ENCODE data around the gene FAM131C.

The FAM131C gene

GRCh38 chr1:16047791-16048475, 25.5 kb downstream of the FAM131C start:
- H3K9me3 ChIP-seq (replicated peaks in 1 of 2; ENCODE audit: control insufficient read depth in 2 of 2, insufficient read depth in 1 of 2, low read depth in 1 of 2, low read length in 2 of 2) = no peaks in the 10 kb centered on the region
- H3K27ac ChIP-seq (replicated peaks; ENCODE audit: low read length) = no peak overlapping the region
- peak overlapping the region; percentile 26 for H3K4me2 ChIP-seq (ENCODE audit: insufficient read depth, low read length, poor library complexity, severe bottlenecking)
- peak overlapping the region in 1 of 2 donors; percentile 31 for H3K4me3 ChIP-seq (ENCODE audit: low read length in 2 of 2)
- H3K79me1 ChIP-seq (ENCODE audit: low read depth, low read length) = no peaks in the 10 kb centered on the region
- no peak overlapping the region for H3K9ac ChIP-seq (ENCODE audit: low read depth, low read length, poor library complexity)
- H2BK12ac ChIP-seq (ENCODE audit: low read length) = no peak overlapping the region
- H3K27me3 ChIP-seq (ENCODE audit: control insufficient read depth in 3 of 3, insufficient read depth in 3 of 3, low read depth in 1 of 3, low read length in 3 of 3) = peaks cover 0 to 32% (median 2%) of the 10 kb centered on the region in 3 experiments
- no peak overlapping the region for H2BK120ac ChIP-seq (ENCODE audit: low read depth, low read length)
- H3K14ac ChIP-seq (ENCODE audit: low read length) = no peak overlapping the region
- H2BK15ac ChIP-seq (ENCODE audit: low read length) = peak overlapping the region; percentile 93
- H4K91ac ChIP-seq (ENCODE audit: low read depth, low read length, poor library complexity) = no peak overlapping the region
- H3K23ac ChIP-seq (ENCODE audit: low read depth, low read length, poor library complexity) = peak overlapping the region; percentile 65
- DNase-seq (ENCODE audit: low spot score) = no peak
- peak overlapping the region; percentile 78 for H2BK5ac ChIP-seq (ENCODE audit: low read length)
- H3K4ac ChIP-seq (ENCODE audit: low read length) = no peak overlapping the region
- peak overlapping the region; percentile 72 for H2AK5ac ChIP-seq (ENCODE audit: low read depth, low read length)
- no peaks in the 10 kb centered on the region for H3K36me3 ChIP-seq (replicated peaks in 1 of 2; ENCODE audit: control insufficient read depth in 2 of 2, insufficient read depth in 2 of 2, low read length in 2 of 2)
- no peak overlapping the region for H4K8ac ChIP-seq (ENCODE audit: low read depth, low read length)
- H2AFZ ChIP-seq (ENCODE audit: low read length) = peak overlapping the region; percentile 82
- H3K4me1 ChIP-seq (ENCODE audit: control insufficient read depth in 2 of 2, insufficient read depth in 1 of 2, low read depth in 1 of 2, low read length in 2 of 2) = peaks cover 11 to 14% of the 10 kb centered on the region in 2 donors
- H3K18ac ChIP-seq (ENCODE audit: low read length) = peak overlapping the region; percentile 61
- no CpG with 5 or more reads among the region's 19 CpGs for WGBS, 2 donors (ENCODE audit: extremely low coverage in 2 of 2, insufficient read length in 2 of 2, insufficient replicate concordance in 1 of 2)

DNA sequence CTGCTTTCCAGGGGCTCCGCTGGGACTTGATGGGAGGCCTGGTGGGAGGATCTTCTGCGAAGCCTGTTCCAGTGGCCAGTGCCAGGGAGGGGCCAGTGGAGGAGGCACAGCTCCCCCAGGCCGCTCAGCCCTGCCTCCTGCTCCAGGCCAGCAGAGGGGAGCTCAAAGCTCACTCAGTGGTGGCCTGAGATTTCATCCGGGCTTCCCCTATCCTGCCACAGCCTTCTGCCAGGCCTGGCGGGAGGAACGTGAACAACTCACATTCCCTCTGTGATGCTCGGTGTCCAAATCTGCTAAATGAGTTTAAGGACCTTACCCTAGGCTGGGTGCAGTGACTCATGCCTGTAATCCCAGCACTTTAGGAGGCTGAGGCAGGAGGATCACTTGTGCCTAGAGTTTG, 26.6 kb downstream of the FAM131C start:
- no peak overlapping the region for H3K4ac ChIP-seq (ENCODE audit: low read length)
- H3K4me3 ChIP-seq (ENCODE audit: low read length in 2 of 2) = no peak overlapping the region
- H3K14ac ChIP-seq (ENCODE audit: low read length) = no peak overlapping the region
- WGBS, 2 donors (ENCODE audit: extremely low coverage in 2 of 2, insufficient read length in 2 of 2, insufficient replicate concordance in 1 of 2) = no CpG with 5 or more reads among the region's 7 CpGs
- H3K23ac ChIP-seq (ENCODE audit: low read depth, low read length, poor library complexity) = no peak overlapping the region
- H3K9ac ChIP-seq (ENCODE audit: low read depth, low read length, poor library complexity) = no peak overlapping the region
- no peak overlapping the region for H3K4me2 ChIP-seq (ENCODE audit: insufficient read depth, low read length, poor library complexity, severe bottlenecking)
- H2BK5ac ChIP-seq (ENCODE audit: low read length) = no peak overlapping the region
- H3K27me3 ChIP-seq (ENCODE audit: control insufficient read depth in 3 of 3, insufficient read depth in 3 of 3, low read depth in 1 of 3, low read length in 3 of 3) = peaks cover 0 to 43% (median 2%) of the 10 kb centered on the region in 3 experiments
- no peak overlapping the region for H3K27ac ChIP-seq (replicated peaks; ENCODE audit: low read length)
- peak overlapping the region; percentile 46 for H2BK12ac ChIP-seq (ENCODE audit: low read length)
- peaks cover 11 to 14% of the 10 kb centered on the region in 2 donors for H3K4me1 ChIP-seq (ENCODE audit: control insufficient read depth in 2 of 2, insufficient read depth in 1 of 2, low read depth in 1 of 2, low read length in 2 of 2)
- peak overlapping the region; percentile 19 for H2BK15ac ChIP-seq (ENCODE audit: low read length)
- H4K91ac ChIP-seq (ENCODE audit: low read depth, low read length, poor library complexity) = no peak overlapping the region
- no peaks in the 10 kb centered on the region for H3K79me1 ChIP-seq (ENCODE audit: low read depth, low read length)
- no peak overlapping the region for H2AFZ ChIP-seq (ENCODE audit: low read length)
- no peak overlapping the region for H4K8ac ChIP-seq (ENCODE audit: low read depth, low read length)
- DNase-seq (ENCODE audit: low spot score) = no peak
- H3K9me3 ChIP-seq (replicated peaks in 1 of 2; ENCODE audit: control insufficient read depth in 2 of 2, insufficient read depth in 1 of 2, low read depth in 1 of 2, low read length in 2 of 2) = no peaks in the 10 kb centered on the region
- no peak overlapping the region for H2BK120ac ChIP-seq (ENCODE audit: low read depth, low read length)
- no peaks in the 10 kb centered on the region for H3K36me3 ChIP-seq (replicated peaks in 1 of 2; ENCODE audit: control insufficient read depth in 2 of 2, insufficient read depth in 2 of 2, low read length in 2 of 2)
- H3K18ac ChIP-seq (ENCODE audit: low read length) = peak overlapping the region; percentile 44
- H2AK5ac ChIP-seq (ENCODE audit: low read depth, low read length) = peak overlapping the region; percentile 30

DNA sequence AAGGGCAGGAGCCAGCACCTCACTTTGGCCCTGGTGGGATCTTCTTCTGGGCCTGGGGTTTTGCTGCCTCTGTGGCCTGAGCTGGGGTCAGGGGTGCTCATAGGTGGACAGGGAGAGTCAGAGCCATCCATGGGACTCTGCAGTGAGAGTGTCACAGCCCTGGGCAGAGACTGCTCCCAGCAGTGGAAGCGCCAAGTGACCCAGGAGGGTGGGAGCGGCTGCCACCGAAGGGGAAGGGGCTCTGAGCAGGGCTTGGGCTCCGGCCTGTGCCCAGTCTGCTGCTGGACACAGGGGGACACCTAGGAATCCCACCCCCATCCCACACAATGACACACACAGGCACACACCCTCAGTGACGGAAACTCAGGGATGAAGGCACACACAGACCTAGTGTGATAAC, 29.5 kb downstream of the FAM131C start:
- H3K4ac ChIP-seq (ENCODE audit: low read length) = no peak overlapping the region
- no peak overlapping the region for H2BK120ac ChIP-seq (ENCODE audit: low read depth, low read length)
- H3K79me1 ChIP-seq (ENCODE audit: low read depth, low read length) = no peaks in the 10 kb centered on the region
- H2BK12ac ChIP-seq (ENCODE audit: low read length) = peak overlapping the region; percentile 10
- H2BK15ac ChIP-seq (ENCODE audit: low read length) = no peak overlapping the region
- peak overlapping the region; percentile 48 for H3K18ac ChIP-seq (ENCODE audit: low read length)
- peak overlapping the region; percentile 66 for H2BK5ac ChIP-seq (ENCODE audit: low read length)
- H3K14ac ChIP-seq (ENCODE audit: low read length) = no peak overlapping the region
- H2AFZ ChIP-seq (ENCODE audit: low read length) = no peak overlapping the region
- peak overlapping the region; percentile 85 for H4K91ac ChIP-seq (ENCODE audit: low read depth, low read length, poor library complexity)
- DNase-seq (ENCODE audit: low spot score) = no peak
- H3K4me1 ChIP-seq (ENCODE audit: control insufficient read depth in 2 of 2, insufficient read depth in 1 of 2, low read depth in 1 of 2, low read length in 2 of 2) = peaks cover 3 to 6% of the 10 kb centered on the region in 2 donors
- H3K9ac ChIP-seq (ENCODE audit: low read depth, low read length, poor library complexity) = no peak overlapping the region
- no peaks in the 10 kb centered on the region for H3K36me3 ChIP-seq (replicated peaks in 1 of 2; ENCODE audit: control insufficient read depth in 2 of 2, insufficient read depth in 2 of 2, low read length in 2 of 2)
- no peaks in the 10 kb centered on the region for H3K9me3 ChIP-seq (replicated peaks in 1 of 2; ENCODE audit: control insufficient read depth in 2 of 2, insufficient read depth in 1 of 2, low read depth in 1 of 2, low read length in 2 of 2)
- H4K8ac ChIP-seq (ENCODE audit: low read depth, low read length) = no peak overlapping the region
- H3K4me3 ChIP-seq (ENCODE audit: low read length in 2 of 2) = no peak overlapping the region
- peaks cover 0 to 63% (median 2%) of the 10 kb centered on the region in 3 experiments for H3K27me3 ChIP-seq (ENCODE audit: control insufficient read depth in 3 of 3, insufficient read depth in 3 of 3, low read depth in 1 of 3, low read length in 3 of 3)
- WGBS, 2 donors (ENCODE audit: extremely low coverage in 2 of 2, insufficient read length in 2 of 2, insufficient replicate concordance in 1 of 2) = no CpG with 5 or more reads among the region's 5 CpGs
- H3K23ac ChIP-seq (ENCODE audit: low read depth, low read length, poor library complexity) = no peak overlapping the region
- H3K4me2 ChIP-seq (ENCODE audit: insufficient read depth, low read length, poor library complexity, severe bottlenecking) = no peak overlapping the region
- no peak overlapping the region for H3K27ac ChIP-seq (replicated peaks; ENCODE audit: low read length)
- H2AK5ac ChIP-seq (ENCODE audit: low read depth, low read length) = no peak overlapping the region

GRCh38 chr1:16043521-16043920, 29.9 kb downstream of the FAM131C start, which contains the start of gene CLCNKB:
TSS of gene CLCNKB (plus strand) at chr1:16043782. CDS start at chr1:16044493, 711 bp downstream.
- H3K4ac ChIP-seq (ENCODE audit: low read length) = no peak within 1 kb of the TSS
- H3K4me2 ChIP-seq (ENCODE audit: insufficient read depth, low read length, poor library complexity, severe bottlenecking) = no peak within 1 kb of the TSS

More at GRCh38 chr1:16043521-16043920, 29.9 kb downstream of the FAM131C start, which contains the start of gene CLCNKB:
- Histone ChIP-seq H3K79me1 (ENCODE audit: low read depth, low read length) (no peaks in the 10 kb centered on the region), H2BK12ac (ENCODE audit: low read length) (peak within 1 kb of the TSS; percentile 41), H3K4me1 (ENCODE audit: control insufficient read depth in 2 of 2, insufficient read depth in 1 of 2, low read depth in 1 of 2, low read length in 2 of 2) (peaks cover 0 to 3% of the 10 kb centered on the region in 2 donors), H3K18ac (ENCODE audit: low read length) (peak within 1 kb of the TSS; percentile 48), H3K9me3 (replicated peaks in 1 of 2; ENCODE audit: control insufficient read depth in 2 of 2, insufficient read depth in 1 of 2, low read depth in 1 of 2, low read length in 2 of 2) (no peaks in the 10 kb centered on the region), H3K27ac (replicated peaks; ENCODE audit: low read length) (no peak within 1 kb of the TSS), H3K4me3 (ENCODE audit: low read length in 2 of 2) (no peak within 1 kb of the TSS), H3K23ac (ENCODE audit: low read depth, low read length, poor library complexity) (peak within 1 kb of the TSS; percentile 55), H4K8ac (ENCODE audit: low read depth, low read length) (peak within 1 kb of the TSS; percentile 17), H3K9ac (ENCODE audit: low read depth, low read length, poor library complexity) (no peak within 1 kb of the TSS), H4K91ac (ENCODE audit: low read depth, low read length, poor library complexity) (peak within 1 kb of the TSS; percentile 85), H3K14ac (ENCODE audit: low read length) (no peak within 1 kb of the TSS), H2BK120ac (ENCODE audit: low read depth, low read length) (no peak within 1 kb of the TSS), H2AFZ (ENCODE audit: low read length) (no peak within 1 kb of the TSS), H2BK5ac (ENCODE audit: low read length) (peak within 1 kb of the TSS; percentile 66), H2BK15ac (ENCODE audit: low read length) (no peak within 1 kb of the TSS), H3K36me3 (replicated peaks in 1 of 2; ENCODE audit: control insufficient read depth in 2 of 2, insufficient read depth in 2 of 2, low read length in 2 of 2) (no peaks in the 10 kb centered on the region), H3K27me3 (ENCODE audit: control insufficient read depth in 3 of 3, insufficient read depth in 3 of 3, low read depth in 1 of 3, low read length in 3 of 3) (peaks cover 0 to 64% (median 2%) of the 10 kb centered on the region in 3 experiments), H2AK5ac (ENCODE audit: low read depth, low read length) (peak within 1 kb of the TSS; percentile 94)
- WGBS, 2 donors (ENCODE audit: extremely low coverage in 2 of 2, insufficient read length in 2 of 2, insufficient replicate concordance in 1 of 2) = no CpG with 5 or more reads among the region's 7 CpGs
- DNase-seq (ENCODE audit: low spot score) = no peak

Data from neuronal stem cell (in vitro differentiated cells).